Naive thymus-derived CD4-positive, alpha-beta T cell (primary cell): ENCODE data around the gene PLAGL1. TPM values are rescaled to one million over a fixed set of nuclear protein-coding genes. Genes with fewer than 3 reads are reported as not detected.

Source experiments
- ATAC-seq: fragments of 150-1000 bp; cut with Tn5 transposase; 2 replicates; pipeline ENCODE4 v1.10.0; 2021; ENCODE audit warnings: mild to moderate bottlenecking, moderate library complexity
- CTCF ChIA-PET: fragments of 350-600 bp; sonication (Branson Sonifier 250); formaldehyde crosslinking; loops from one replicate; lab custom pipeline; 2021; ENCODE audit warnings: antibody characterized with exemption; lab: Charles Lee
- POLR2A ChIA-PET: fragments of 350-600 bp; sonication (Branson Sonifier 250); formaldehyde crosslinking; loops from one replicate; lab custom pipeline; 2021; ENCODE audit warnings: antibody characterized with exemption, inconsistent platforms; lab: Charles Lee
- DNase-seq, 9 donors: peaks; one replicate each; pipeline versions ENCODE4 v3.0.0 to v3.0.0-alpha.2; 2020 to 2022; ENCODE audit warnings: mixed read lengths in 1 of 9
- H3K27ac ChIP-seq: one replicate; pipeline ENCODE4 v1.7.0; 2013; ENCODE audit warnings: mild to moderate bottlenecking, low read depth, low read length, moderate library complexity
- H3K27me3 ChIP-seq, 2 donors: one replicate each; pipeline ENCODE4 v1.7.0; 2013; ENCODE audit warnings: low read length in 2 of 2, mild to moderate bottlenecking in 2 of 2, moderate library complexity in 2 of 2; ENCODE audit not compliant: control insufficient read depth in 2 of 2, insufficient read depth in 2 of 2
- H3K36me3 ChIP-seq, 3 experiments: 1 replicate in 2 of 3; 2 replicates in 1 of 3; pipeline ENCODE4 v1.7.0; 2013; ENCODE audit warnings: low read length in 3 of 3, mild to moderate bottlenecking in 3 of 3, moderate library complexity in 1 of 3; ENCODE audit not compliant: insufficient read depth in 3 of 3, control insufficient read depth in 2 of 3
- H3K4me1 ChIP-seq, 2 donors: one replicate each; pipeline ENCODE4 v1.7.0; 2013; ENCODE audit warnings: low read length in 2 of 2, mild to moderate bottlenecking in 2 of 2, moderate library complexity in 1 of 2; ENCODE audit not compliant: control insufficient read depth in 2 of 2, insufficient read depth in 2 of 2
- H3K4me3 ChIP-seq: 2 replicates; pipeline ENCODE4 v1.7.0; 2013; ENCODE audit warnings: mild to moderate bottlenecking, low read length
- H3K9me3 ChIP-seq, 3 experiments: 1 replicate in 2 of 3; 2 replicates in 1 of 3; pipeline ENCODE4 v1.7.0; 2013; ENCODE audit warnings: low read length in 3 of 3; ENCODE audit not compliant: control insufficient read depth in 2 of 3
- H3K27ac Mint-ChIP-seq, 9 donors: one replicate each; pipeline ENCODE4 v1.8.0; 2020 to 2022; ENCODE audit warnings: mixed read lengths in 9 of 9, mild to moderate bottlenecking in 8 of 9, moderate library complexity in 5 of 9, inconsistent platforms in 2 of 9
- H3K27me3 Mint-ChIP-seq, 5 donors: one replicate each; pipeline ENCODE4 v1.8.0; 2021 to 2022; ENCODE audit warnings: mixed read lengths in 5 of 5, mild to moderate bottlenecking in 1 of 5
- H3K36me3 Mint-ChIP-seq, 5 donors: one replicate each; pipeline ENCODE4 v1.8.0; 2020 to 2022; ENCODE audit warnings: mixed read lengths in 5 of 5, mild to moderate bottlenecking in 3 of 5, inconsistent platforms in 1 of 5
- H3K4me1 Mint-ChIP-seq, 7 donors: one replicate each; pipeline ENCODE4 v1.8.0; 2020 to 2022; ENCODE audit warnings: mixed read lengths in 7 of 7, mild to moderate bottlenecking in 3 of 7, inconsistent platforms in 1 of 7
- H3K4me3 Mint-ChIP-seq, 10 donors: one replicate each; pipeline ENCODE4 v1.8.0; 2020 to 2022; ENCODE audit warnings: mild to moderate bottlenecking in 10 of 10, mixed read lengths in 10 of 10, moderate library complexity in 6 of 10, inconsistent platforms in 2 of 10
- H3K9me3 Mint-ChIP-seq, 11 donors: one replicate each; pipeline ENCODE4 v1.8.0; 2020 to 2022; ENCODE audit warnings: mixed read lengths in 11 of 11, mild to moderate bottlenecking in 4 of 11, inconsistent platforms in 1 of 11, moderate library complexity in 1 of 11
- intact Hi-C, 2 donors: fragments of 100-400 bp; cut with micrococcal nuclease; formaldehyde crosslinking; loops; one replicate each; pipeline ENCODE4 v1.15.1; 2023
- polyA plus RNA-seq, 2 donors: library from polyadenylated mRNA; unstranded; fragments of 300-500 nt; fragmentation: Illumina TruSeq; gene quantifications; one replicate each; pipeline ENCODE4 v1.2.3, GENCODE V29; 2021
- total RNA-seq, 6 experiments: library from RNA in 5 of 6; stranded (reverse) in 5 of 6; gene quantifications; 1 replicate in 5 of 6; 2 replicates in 1 of 6; pipeline ENCODE4 v1.2.3 and lab custom pipeline; 2021 to 2026

The PLAGL1 gene
- total and polyA plus RNA-seq, 7 experiments from 2014 or later = 0.94 to 11.2 (median 4.3) TPM

- ATAC-seq (no peak), DNase-seq (no peak)
- CTCF ChIA-PET = no interaction called here
- Mint-ChIP-seq H3K36me3 (peaks cover 0 to 1% (median 0%) of the 10 kb centered on the region in 5 donors), H3K4me3 (no peak overlapping the region), H3K4me1 (peaks cover 0 to 6% (median 3%) of the 10 kb centered on the region in 7 donors), H3K27me3 (peaks cover 0 to 2% (median 0%) of the 10 kb centered on the region in 5 donors), H3K27ac (no peak overlapping the region), H3K9me3 (peaks cover 0 to 4% (median 0%) of the 10 kb centered on the region in 11 donors)
- Histone ChIP-seq H3K36me3 (no peaks in the 10 kb centered on the region), H3K4me3 (no peak overlapping the region), H3K4me1 (no peaks in the 10 kb centered on the region), H3K9me3 (no peaks in the 10 kb centered on the region), H3K27me3 (no peaks in the 10 kb centered on the region), H3K27ac (no peak overlapping the region)
- POLR2A ChIA-PET = no interaction called here
- intact Hi-C loops = no loop called here
These were observed 27.1 kb downstream of the PLAGL1 start for GRCh38 chr6:143980921-143981320.

DNA sequence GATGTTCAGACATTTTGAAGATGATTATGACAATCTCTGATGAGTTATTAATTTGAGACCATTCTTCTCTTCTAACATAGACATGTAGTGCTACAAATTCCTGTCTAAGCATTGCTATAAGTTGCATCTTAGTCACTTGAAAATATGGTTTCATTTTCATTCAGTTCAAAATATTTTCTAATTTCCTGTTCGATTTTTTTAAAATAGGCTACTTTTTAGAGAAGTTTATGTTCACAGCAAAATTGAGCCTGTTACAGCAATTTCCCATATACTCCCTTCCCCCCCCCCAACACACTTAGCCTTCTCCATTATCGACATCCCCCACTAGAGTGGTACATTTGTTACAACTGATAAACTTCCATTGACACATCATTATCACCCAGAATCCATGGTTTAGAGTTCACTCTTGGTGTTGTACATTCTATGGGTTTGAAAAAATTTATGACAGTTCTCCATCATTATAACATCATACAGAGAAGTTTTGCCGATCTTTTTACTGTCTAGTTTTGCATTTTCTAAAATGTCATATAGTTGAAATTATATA is 31.2 kb downstream of the PLAGL1 start:
- no peak overlapping the region for H3K27ac Mint-ChIP-seq
- no peak overlapping the region for H3K27ac ChIP-seq
- H3K4me1 ChIP-seq = no peaks in the 10 kb centered on the region
- ATAC-seq (no peak), DNase-seq (no peak)
- no peaks in the 10 kb centered on the region for H3K36me3 ChIP-seq
- H3K27me3 Mint-ChIP-seq = peaks cover 0 to 2% (median 0%) of the 10 kb centered on the region in 5 donors
- intact Hi-C loops = no loop called here
- POLR2A ChIA-PET = no interaction called here
- H3K4me1 Mint-ChIP-seq = peaks cover 0 to 6% (median 3%) of the 10 kb centered on the region in 7 donors
- peaks cover 0 to 4% (median 0%) of the 10 kb centered on the region in 11 donors for H3K9me3 Mint-ChIP-seq
- CTCF ChIA-PET = interaction anchor here (1.1 kb wide), 1 partner anchor 37 kb away, joined by 4 read pairs; no protein-coding TSS in a partner anchor
- H3K4me3 ChIP-seq = no peak overlapping the region
- peaks cover 0 to 1% (median 0%) of the 10 kb centered on the region in 5 donors for H3K36me3 Mint-ChIP-seq
- no peak overlapping the region for H3K4me3 Mint-ChIP-seq
- no peaks in the 10 kb centered on the region for H3K9me3 ChIP-seq
- no peaks in the 10 kb centered on the region for H3K27me3 ChIP-seq

- DNase-seq = no peak
- Mint-ChIP-seq H3K4me1 (peaks cover 0 to 6% (median 3%) of the 10 kb centered on the region in 7 donors), H3K9me3 (no peaks in the 10 kb centered on the region), H3K27ac (no peak overlapping the region), H3K27me3 (peaks cover 0 to 13% (median 7%) of the 10 kb centered on the region in 5 donors), H3K4me3 (no peak overlapping the region), H3K36me3 (no peaks in the 10 kb centered on the region)
- Histone ChIP-seq H3K4me1 (no peaks in the 10 kb centered on the region), H3K36me3 (no peaks in the 10 kb centered on the region), H3K4me3 (no peak overlapping the region), H3K9me3 (no peaks in the 10 kb centered on the region), H3K27me3 (no peaks in the 10 kb centered on the region), H3K27ac (no peak overlapping the region)
- ATAC-seq = no peak
- intact Hi-C loops = no loop called here
- CTCF ChIA-PET = no interaction called here
- POLR2A ChIA-PET = no interaction called here
These were observed 34.0 kb downstream of the PLAGL1 start for GRCh38 chr6:143974089-143974488.

DNA sequence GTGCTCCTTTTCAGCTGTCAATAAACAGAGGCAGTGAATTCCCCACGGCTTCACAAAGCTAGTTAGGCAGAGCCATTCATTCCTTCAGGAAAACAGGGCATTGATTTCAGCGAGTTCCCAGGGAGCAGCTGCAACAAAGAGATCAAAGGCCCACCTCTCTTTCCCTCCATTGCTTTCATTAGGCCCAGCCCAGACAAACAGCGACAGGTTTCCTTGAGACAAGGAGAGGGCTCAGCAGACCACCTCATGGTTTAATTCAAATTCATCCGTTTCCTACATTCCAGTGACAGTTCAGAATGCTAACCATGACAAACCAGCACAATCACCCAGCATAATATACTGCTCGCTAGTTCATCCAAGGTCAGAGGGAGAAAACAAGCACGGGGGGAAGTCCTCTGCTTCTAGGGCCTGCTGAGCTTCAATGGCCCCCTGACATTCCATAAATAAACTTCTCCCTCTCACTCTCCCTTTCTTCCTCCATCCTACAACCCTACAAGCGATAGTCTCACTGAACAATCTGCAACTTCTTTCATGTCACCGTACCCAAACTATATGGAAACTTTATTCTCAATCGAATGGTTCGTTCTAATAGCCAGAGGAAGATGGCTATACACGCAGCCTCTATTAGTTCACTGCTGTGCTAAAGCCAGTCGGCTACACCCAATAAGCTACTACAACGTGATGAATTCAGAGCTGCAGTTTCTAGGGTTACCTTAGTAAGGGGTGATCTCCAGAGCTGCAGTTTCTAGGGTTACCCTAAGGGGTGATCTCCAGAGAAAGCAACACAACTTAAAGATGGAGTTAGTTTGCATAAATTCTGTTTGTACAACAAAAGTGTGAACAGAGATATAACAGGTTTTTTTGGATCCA is 34.7 kb downstream of the PLAGL1 start:
- POLR2A ChIA-PET = no interaction called here
- Mint-ChIP-seq H3K36me3 (no peaks in the 10 kb centered on the region), H3K27ac (no peak overlapping the region), H3K27me3 (peaks cover 0 to 13% (median 7%) of the 10 kb centered on the region in 5 donors), H3K9me3 (no peaks in the 10 kb centered on the region), H3K4me3 (no peak overlapping the region), H3K4me1 (peaks cover 0 to 6% (median 3%) of the 10 kb centered on the region in 7 donors)
- Histone ChIP-seq H3K36me3 (no peaks in the 10 kb centered on the region), H3K9me3 (no peaks in the 10 kb centered on the region), H3K27ac (no peak overlapping the region), H3K4me1 (no peaks in the 10 kb centered on the region), H3K4me3 (no peak overlapping the region), H3K27me3 (no peaks in the 10 kb centered on the region)
- DNase-seq (no peak), ATAC-seq (no peak)
- intact Hi-C loops = no loop called here
- CTCF ChIA-PET = no interaction called here

DNA sequence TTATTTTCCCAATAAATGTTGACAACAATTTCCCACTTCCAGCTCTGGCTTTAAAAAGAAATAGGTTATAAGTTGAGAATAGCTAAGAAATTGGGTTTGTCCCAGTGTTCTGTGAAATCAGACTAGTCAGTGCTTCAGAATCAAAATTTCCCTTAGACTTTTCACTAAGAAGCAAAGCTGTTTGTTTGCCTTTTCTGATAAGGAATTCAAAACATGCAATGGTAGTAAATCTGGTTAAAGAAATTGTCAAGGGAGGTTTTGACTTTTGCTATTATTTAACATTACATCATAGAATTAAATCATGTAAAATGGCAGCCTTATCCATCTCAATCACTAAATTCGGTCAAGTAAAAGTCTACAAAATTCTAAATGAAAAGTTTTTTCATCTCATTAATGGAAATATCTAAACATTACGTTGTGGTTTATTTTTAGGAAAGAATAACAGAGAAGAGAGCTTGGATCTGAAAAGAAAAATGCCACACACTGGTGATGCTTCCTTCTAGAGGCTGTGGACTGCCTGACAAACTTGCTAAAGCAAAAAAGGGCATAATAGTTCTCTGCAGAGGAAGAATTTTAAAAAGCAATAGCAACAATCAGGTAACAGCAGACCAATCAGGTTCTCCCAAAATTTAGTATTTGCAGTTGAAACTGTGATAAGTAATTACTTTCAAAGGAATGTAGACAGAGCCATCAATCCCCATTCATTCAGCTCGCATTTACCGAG is 36.4 kb downstream of the PLAGL1 start:
- CTCF ChIA-PET = interaction anchor here (0.6 kb wide), 1 partner anchor 76 kb away, joined by 3 read pairs; no protein-coding TSS in a partner anchor
- peaks cover 0 to 13% (median 7%) of the 10 kb centered on the region in 5 donors for H3K27me3 Mint-ChIP-seq
- no peak overlapping the region for H3K27ac Mint-ChIP-seq
- H3K4me3 Mint-ChIP-seq = no peak overlapping the region
- Histone ChIP-seq H3K4me3 (no peak overlapping the region), H3K27ac (no peak overlapping the region), H3K36me3 (no peaks in the 10 kb centered on the region), H3K27me3 (no peaks in the 10 kb centered on the region), H3K4me1 (no peaks in the 10 kb centered on the region), H3K9me3 (no peaks in the 10 kb centered on the region)
- intact Hi-C loops = no loop called here
- no peak for DNase-seq
- H3K9me3 Mint-ChIP-seq = no peaks in the 10 kb centered on the region
- no peaks in the 10 kb centered on the region for H3K36me3 Mint-ChIP-seq
- POLR2A ChIA-PET = no interaction called here
- H3K4me1 Mint-ChIP-seq = peaks cover 0 to under 1% (median 0%) of the 10 kb centered on the region in 7 donors
- ATAC-seq = no peak

GRCh38 chr6:143970456-143971218 is 37.4 kb downstream of the PLAGL1 start:
- Histone ChIP-seq H3K4me1 (no peaks in the 10 kb centered on the region), H3K36me3 (no peaks in the 10 kb centered on the region), H3K9me3 (no peaks in the 10 kb centered on the region), H3K27me3 (no peaks in the 10 kb centered on the region), H3K27ac (no peak overlapping the region), H3K4me3 (no peak overlapping the region)
- no peaks in the 10 kb centered on the region for H3K36me3 Mint-ChIP-seq
- ATAC-seq (no peak), DNase-seq (no peak)
- H3K9me3 Mint-ChIP-seq = no peaks in the 10 kb centered on the region
- H3K4me1 Mint-ChIP-seq = no peaks in the 10 kb centered on the region
- H3K4me3 Mint-ChIP-seq = no peak overlapping the region
- peaks cover 0 to 13% (median 7%) of the 10 kb centered on the region in 5 donors for H3K27me3 Mint-ChIP-seq
- POLR2A ChIA-PET = no interaction called here
- no peak overlapping the region for H3K27ac Mint-ChIP-seq
- intact Hi-C loops = no loop called here
- CTCF ChIA-PET = no interaction called here
